GM19395 (cell line): ENCODE measurements around the gene TOP1.
"Not testable (repeated sequence)": the region's sequence is repeated elsewhere in the genome, so short reads cannot be mapped to it uniquely, and the experiment has no call there.

Experiments used
- ATAC-seq: cut with Tn5 transposase; IDR thresholded peaks from one replicate; pipeline ENCODE4 v1.9.1; 2021; ENCODE audit warnings: mild to moderate bottlenecking, moderate library complexity; ENCODE audit not compliant: unreplicated experiment

The TOP1 gene

GRCh38 chr20:41086402-41087324, 58.0 kb downstream of the TOP1 start:
- no peak for ATAC-seq

DNA sequence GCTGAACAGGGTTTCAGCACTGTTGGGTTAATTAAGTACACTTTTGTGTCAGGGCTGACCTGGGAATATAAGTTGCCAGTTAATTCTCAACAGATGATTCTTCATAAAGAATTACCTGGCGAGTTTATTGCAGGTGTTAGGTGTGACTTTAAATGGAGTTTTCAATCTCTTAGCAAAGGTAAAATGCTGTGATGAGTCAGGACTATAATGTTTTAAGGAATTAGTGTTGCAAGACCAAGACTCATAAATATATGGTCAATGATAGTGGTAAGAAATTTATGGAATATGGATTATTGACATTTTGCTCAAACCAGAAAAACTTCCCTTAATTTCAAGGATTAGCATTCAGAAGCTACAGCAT, 58.7 kb downstream of the TOP1 start:
- ATAC-seq = no peak

GRCh38 chr20:41087777-41088176, 59.2 kb downstream of the TOP1 start:
- no peak for ATAC-seq

DNA sequence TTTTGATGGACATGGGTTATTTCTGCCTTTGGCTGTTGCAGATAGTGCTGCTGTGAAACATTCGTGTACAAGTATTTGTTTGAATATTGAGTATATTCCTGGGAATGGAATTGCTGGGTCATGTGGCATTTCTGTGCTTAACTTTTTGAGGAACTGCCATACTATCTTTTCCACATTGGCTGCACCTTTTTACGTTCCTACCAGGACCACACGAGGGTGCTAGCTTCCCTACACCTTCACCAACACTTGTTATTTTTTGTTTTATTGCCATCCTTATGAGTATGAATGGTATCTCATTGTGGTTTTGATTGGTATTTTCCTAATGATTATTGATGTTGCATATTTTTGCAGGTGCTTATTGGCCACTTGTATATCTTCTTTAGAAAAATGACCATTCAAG, 60.9 kb downstream of the TOP1 start:
- no peak for ATAC-seq

DNA sequence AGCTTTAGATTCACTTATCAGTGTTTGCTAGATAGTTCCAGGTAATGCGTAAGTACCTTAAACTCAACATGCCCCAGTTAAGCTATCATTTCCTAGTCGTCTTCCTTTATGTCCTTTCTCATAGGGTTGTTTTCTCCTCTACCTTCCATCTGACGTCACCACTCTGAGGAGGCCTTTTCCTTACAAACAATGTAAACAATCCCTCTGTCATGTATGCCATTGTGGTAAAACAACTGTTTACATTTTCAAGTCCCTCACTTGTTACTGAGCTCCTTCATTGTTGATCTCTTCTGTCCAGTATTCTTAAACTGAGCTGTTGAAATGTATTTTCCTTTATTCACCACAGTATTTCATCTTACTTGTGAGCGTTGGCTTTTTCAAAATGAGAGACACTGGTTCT, 63.3 kb downstream of the TOP1 start:
- ATAC-seq = no peak

DNA sequence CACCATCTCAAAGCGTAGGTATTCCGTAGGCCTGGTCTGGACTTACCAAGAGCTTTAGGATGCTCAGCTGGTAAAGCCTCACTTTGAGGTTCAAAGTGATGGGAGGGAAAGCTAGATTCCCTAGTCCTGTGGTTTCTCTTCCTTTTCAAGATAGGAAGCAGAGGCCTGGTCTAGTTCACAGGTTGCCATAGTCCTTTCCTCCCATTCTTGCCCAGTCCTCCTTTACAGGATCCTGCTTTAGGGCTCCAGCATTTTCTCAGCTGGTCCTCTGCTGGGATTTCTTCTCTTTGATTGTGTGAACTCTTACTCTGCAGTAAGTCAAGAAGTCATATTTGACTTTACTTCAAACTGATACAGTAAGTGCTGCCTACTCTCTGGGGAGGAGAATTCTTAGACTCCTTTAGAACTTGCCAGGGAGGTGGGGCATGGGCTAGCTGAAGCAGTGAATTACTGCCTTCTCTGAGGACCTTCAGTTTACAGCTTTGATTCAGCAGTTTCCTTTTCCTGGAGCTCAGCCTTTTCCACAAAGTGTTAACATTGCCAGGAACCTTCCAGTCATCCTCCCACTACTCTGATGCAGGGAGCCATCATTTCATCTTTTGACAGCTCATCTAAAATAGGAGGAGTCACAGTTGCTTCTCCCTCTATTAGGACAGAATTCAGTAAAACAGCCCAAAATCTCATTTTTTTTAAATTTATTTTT, 65.9 kb downstream of the TOP1 start:
- no peak for ATAC-seq

GRCh38 chr20:41095110-41095969, 66.7 kb downstream of the TOP1 start:
- ATAC-seq = no peak

GRCh38 chr20:41098703-41099250, 70.2 kb downstream of the TOP1 start:
- ATAC-seq = no peak

DNA sequence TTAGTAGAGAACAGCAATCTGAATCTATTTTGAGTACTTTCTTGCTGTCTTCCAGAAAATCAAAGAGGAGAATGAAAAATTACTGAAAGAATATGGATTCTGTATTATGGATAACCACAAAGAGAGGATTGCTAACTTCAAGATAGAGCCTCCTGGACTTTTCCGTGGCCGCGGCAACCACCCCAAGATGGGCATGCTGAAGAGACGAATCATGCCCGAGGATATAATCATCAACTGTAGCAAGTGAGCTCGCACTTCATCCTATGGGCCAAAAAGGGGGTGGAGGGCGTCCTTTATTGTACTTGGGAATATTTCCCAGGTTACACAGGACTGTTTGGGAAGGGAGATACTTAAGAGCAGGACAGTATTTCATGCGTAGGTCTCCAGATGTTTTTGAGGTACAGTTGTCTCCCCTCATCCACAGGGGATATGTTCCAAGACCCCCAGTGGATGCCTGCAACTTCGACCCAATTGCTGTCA, 71.4 kb downstream of the TOP1 start:
- ATAC-seq = no peak

- ATAC-seq = no peak
Observed at GRCh38 chr20:41101660-41102059, 73.0 kb downstream of the TOP1 start.

- ATAC-seq = no peak
Observed at GRCh38 chr20:41108531-41108930, 79.9 kb downstream of the TOP1 start.

GRCh38 chr20:41110012-41110411, 81.4 kb downstream of the TOP1 start:
- ATAC-seq = no peak

GRCh38 chr20:41110930-41111577, 82.4 kb downstream of the TOP1 start:
- no peak for ATAC-seq

GRCh38 chr20:41111578-41111951, 82.9 kb downstream of the TOP1 start:
- no peak for ATAC-seq

GRCh38 chr20:41116282-41116956, 87.8 kb downstream of the TOP1 start:
- no peak for ATAC-seq

DNA sequence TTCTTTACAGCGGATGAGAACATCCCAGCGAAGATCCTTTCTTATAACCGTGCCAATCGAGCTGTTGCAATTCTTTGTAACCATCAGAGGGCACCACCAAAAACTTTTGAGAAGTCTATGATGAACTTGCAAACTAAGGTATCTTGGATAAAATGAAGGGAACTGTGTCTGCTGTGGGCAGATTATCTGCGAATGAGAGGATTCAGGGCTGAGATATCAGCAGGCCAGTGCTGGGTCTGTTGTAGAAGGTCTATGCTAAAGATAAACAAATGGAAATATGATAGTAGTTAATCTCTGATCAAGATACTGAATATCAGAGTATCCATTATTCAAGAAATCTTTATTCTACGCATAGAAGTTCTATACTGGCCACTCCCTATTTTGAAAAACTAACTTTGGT, 89.5 kb downstream of the TOP1 start:
- not testable (repeated sequence) for ATAC-seq

DNA sequence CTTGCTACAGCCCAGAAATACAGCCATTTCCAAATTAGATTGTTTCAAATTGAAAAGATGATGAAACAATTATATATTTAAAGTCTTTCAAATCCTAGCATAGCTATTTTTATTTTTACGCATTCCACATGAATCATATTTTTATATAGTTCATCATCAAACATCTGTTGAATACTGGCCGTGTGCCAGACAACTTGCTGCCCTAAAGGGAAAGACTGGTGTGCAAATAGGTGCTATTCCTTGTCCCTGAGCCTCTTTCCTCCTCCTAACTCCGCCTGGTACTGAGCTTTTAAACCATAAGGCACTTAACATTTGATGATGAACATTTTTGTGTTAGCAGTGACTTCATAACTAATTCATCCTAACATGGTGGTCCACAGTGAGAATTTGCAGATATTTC, 90.0 kb downstream of the TOP1 start:
- no peak for ATAC-seq

DNA sequence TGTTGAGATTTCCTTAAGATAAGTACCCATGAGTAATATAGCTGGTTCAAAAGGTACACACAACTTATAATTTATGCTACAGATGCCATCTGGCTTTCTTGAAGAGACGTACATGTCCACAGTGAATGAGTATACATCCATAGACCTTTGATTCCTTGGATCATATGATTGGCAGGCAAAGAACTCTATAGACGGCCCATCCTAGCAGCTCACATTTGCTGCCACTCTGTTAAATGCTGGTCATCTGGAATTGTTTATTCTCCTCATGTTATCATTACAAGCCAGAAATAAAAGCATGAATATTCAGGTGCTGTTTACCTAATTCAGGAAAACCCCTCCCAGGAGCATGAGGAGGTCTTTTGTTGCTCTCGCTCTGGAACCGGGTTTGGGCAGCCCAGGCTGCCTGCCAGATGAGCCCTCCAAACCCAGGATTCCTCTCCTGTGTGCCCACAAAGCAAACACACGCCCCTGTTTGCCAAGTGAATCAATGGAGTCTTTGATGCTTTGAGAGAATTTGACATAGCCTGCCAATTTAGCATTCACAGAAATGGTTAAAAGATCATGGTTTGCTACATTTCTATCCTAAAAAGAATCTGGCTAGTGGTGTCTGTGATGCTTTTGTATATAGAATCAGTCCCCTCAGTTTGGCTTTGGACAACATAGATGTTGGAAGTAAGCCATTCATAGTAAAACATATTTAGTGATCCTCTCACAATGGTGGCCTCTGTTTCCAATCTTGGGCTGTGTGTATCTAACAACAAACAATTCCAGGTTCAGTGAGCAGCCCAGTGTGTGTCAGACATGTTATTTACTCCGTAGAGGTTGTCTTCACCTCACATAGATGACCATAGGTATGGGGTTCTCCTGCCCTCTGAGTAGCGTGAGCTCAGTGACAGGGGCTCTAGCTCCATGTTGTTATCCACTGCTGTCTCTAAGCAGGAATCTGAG, 91.3 kb downstream of the TOP1 start:
- ATAC-seq = no peak

- ATAC-seq = no peak
Observed at GRCh38 chr20:41121399-41121798, 92.8 kb downstream of the TOP1 start.
